Astrocyte of the spinal cord (primary cell): ENCODE results near the gene WDPCP.

Experiments used
- DNase-seq: peaks from one replicate; pipeline ENCODE4 v3.0.0; 2011; ENCODE audit warnings: low read depth, low spot score
- H3K4me3 ChIP-seq: 2 replicates; pipeline ENCODE4 v1.5.1; 2011; ENCODE audit warnings: low read depth, mild to moderate bottlenecking, low read length, moderate library complexity
- in situ Hi-C: cut with HindIII; loops from 2 replicates; pipeline ENCODE4 v1.10.0; 2017; ENCODE audit warnings: low sequenced_read_pairs
- TF ChIP-seq, protein P1 (sequence below): IDR thresholded peaks from 2 replicates; pipeline ENCODE4 v1.5.1; 2012; ENCODE audit warnings: low read depth, mild to moderate bottlenecking, low read length, inconsistent platforms

The WDPCP gene

DNA sequence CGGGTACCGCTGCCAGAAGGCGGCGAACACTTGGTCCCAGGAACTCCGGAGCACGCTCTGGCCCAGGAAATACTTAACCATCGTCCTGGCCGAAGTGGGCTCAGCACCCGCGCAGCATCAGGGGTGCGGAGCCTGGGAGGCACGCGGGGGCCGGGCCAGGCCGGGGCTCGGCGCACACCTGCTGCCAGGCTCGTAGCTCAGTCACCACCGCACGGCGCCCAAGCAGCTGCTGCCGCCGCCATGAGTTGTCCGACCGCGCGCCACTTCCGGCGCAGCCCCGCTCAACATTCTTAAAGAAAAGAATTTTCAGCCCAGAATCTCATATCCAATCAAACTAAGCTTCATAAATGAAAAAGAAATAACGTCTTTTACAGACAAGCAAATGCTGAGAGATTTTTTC lies 34.5 kb upstream of the WDPCP start:
- DNase-seq, result no peak
- TF ChIP-seq, protein P1, sequence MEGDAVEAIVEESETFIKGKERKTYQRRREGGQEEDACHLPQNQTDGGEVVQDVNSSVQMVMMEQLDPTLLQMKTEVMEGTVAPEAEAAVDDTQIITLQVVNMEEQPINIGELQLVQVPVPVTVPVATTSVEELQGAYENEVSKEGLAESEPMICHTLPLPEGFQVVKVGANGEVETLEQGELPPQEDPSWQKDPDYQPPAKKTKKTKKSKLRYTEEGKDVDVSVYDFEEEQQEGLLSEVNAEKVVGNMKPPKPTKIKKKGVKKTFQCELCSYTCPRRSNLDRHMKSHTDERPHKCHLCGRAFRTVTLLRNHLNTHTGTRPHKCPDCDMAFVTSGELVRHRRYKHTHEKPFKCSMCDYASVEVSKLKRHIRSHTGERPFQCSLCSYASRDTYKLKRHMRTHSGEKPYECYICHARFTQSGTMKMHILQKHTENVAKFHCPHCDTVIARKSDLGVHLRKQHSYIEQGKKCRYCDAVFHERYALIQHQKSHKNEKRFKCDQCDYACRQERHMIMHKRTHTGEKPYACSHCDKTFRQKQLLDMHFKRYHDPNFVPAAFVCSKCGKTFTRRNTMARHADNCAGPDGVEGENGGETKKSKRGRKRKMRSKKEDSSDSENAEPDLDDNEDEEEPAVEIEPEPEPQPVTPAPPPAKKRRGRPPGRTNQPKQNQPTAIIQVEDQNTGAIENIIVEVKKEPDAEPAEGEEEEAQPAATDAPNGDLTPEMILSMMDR, result no peak
- in situ Hi-C loops, result no loop called here
- H3K4me3 ChIP-seq, result no peak overlapping the region

DNA sequence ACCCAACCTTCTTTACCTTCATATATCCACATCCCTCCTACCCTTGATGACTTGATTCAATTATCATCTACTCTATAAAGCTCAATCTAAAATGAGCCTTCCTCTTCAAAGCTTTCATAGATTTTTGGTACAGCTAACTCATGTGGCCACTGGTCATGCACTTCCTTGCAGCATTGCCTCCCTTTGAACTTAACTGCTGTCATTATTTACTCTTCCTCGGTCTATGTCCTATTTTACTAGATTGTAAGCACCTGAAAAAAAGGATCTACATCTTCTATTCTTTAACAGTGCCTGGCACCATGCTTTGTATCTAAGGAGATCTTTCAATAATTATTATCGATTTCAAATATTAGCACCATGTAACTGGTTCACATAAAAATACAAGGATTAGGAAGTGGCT lies 31.1 kb upstream of the WDPCP start:
- no peak overlapping the region for H3K4me3 ChIP-seq
- no peak for DNase-seq
- in situ Hi-C loops, result no loop called here
- TF ChIP-seq, protein P1, result no peak

DNA sequence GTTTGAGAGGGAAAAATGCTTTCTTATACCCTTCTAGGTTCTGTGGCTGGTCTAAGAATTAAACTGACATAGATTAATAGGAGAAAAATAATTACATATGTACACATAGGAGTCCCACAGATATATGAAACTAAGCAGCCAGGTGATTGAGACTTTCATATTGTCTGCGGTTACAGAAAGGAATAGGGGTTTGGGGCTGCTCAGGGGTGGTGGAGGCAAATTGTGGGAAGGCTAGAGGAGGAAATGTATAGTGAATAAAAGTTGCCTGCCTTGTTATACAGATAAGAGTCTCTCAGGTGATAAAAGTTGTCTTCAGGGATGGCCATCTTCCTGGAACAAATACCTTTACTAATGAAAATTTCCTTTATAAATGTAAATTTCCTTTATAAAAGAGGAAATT lies 29.1 kb upstream of the WDPCP start:
- no peak for DNase-seq
- TF ChIP-seq, protein P1, result no peak
- in situ Hi-C loops, result no loop called here
- H3K4me3 ChIP-seq, result no peak overlapping the region

DNA sequence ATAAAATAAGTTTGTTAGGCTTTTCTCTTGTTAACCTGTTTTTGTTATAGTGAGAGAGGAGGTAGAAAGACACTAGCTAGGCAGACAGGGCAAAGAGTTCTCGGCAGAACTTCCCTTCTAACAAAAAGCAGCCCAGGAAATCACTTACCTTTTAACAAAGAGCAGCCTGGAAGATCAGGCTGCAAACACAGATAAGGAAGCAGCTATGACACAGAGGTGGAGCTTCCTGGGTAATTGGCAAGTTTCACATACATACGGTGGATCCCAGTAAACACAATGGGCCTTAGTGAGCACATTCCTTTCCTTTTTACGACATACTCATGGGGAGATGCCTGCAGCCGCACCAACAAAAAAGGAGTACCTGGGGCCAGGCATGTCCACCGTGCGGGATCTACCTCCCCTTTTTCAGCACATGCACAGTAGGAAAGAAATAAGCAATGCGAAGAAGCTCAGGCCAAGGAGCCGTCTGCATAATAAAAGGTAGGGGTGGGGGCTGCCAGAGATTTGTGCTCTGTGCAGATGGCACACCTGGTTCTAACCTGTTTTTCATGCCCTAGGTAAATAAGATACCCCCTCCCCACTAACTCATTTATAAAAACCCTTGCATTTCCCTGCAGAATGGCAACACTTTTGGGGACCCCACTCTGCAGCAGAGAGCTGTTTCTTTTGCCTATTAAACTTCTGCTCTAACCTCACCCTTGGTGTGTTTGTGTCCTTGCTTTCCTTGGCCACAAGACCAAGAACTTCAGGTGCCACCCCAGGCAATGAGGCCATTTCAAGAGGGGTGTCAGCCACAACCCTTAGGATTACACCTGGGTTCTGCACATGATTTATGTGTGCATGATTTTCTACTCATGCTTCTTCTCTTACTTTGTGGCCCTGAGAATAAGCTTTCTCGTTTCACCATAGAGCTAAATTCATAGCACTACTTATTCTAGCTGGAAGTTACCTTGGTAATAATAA lies 27.0 kb upstream of the WDPCP start:
- in situ Hi-C loops, result no loop called here
- peak; percentile 2 for DNase-seq
- TF ChIP-seq, protein P1, result no peak
- H3K4me3 ChIP-seq, result no peak overlapping the region

DNA sequence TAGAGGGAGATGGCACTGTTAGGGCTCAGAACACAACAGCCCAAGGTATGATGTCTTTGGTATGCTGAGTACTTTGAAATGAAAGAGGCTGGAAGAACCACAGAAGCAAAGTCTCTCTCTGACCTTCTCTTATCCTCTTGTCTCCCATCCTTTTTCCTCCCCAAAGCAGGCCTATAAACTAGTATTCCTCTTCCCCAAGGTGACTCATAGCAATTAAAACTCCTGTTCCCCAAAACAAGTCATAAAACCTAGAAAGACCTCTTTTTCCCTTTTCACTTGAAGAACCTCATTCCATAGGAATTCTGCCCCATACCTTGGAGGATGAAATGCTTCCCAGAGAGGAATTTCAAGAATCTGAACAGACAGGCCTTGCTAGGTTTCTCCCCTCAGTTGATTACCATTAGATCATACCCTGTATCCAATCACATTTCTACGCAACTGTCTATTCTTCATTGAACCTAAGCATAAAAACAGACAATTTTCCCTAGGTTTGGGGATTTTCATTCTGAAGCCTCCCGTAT lies 26.2 kb upstream of the WDPCP start:
- peak; percentile 17 for DNase-seq
- in situ Hi-C loops, result no loop called here
- H3K4me3 ChIP-seq, result no peak overlapping the region
- TF ChIP-seq, protein P1, result no peak

DNA sequence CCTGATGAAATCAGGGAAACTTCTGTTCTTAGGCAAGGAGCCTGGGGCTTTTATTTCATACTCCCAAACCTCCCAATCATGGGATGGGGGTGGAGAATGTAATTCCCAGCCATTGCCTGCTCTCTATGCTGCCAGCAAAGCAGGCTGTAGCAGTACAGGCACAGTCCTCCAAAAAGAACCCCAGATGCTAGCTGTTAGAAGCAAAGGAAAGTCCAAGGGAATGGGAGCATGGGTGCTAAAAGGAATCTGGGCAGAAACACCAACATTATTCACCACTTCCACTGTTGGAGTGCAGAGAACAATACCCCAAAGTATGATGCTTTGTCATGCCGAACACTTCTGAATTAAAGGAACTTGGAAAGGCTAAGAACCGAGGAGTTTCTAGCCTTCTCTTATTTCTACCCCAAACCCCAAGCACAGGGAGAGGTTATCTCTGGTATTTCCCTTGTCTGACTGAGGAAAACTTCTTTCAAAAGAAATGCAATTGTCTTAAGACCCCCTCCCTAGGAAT lies 25.2 kb upstream of the WDPCP start:
- H3K4me3 ChIP-seq, result no peak overlapping the region
- DNase-seq, result no peak
- TF ChIP-seq, protein P1, result no peak
- in situ Hi-C loops, result no loop called here
